HG03159 (cell line): ENCODE measurements around the gene NLK.

ENCODE experiments used
- ATAC-seq: cut with Tn5 transposase; IDR thresholded peaks from one replicate; pipeline ENCODE4 v1.9.1; 2021; ENCODE audit warnings: mild to moderate bottlenecking, moderate library complexity; ENCODE audit not compliant: unreplicated experiment

Gene NLK

GRCh38 chr17:28039251-28039650 lies 3.2 kb upstream of the NLK start:
- ATAC-seq, result no peak

- no peak for ATAC-seq
These were observed 2.1 kb upstream of the NLK start for GRCh38 chr17:28040406-28040805.

GRCh38 chr17:28041068-28041843 lies 1.2 kb upstream of the NLK start:
- ATAC-seq, result peak; percentile 92

- no peak for ATAC-seq
These were observed 427 bp upstream of the NLK start for GRCh38 chr17:28041844-28042656.

GRCh38 chr17:28042721-28043291 lies 329 bp downstream of the NLK start:
- ATAC-seq, result no peak

- no peak for ATAC-seq
These were observed 819 bp downstream of the NLK start for GRCh38 chr17:28043296-28043695.

GRCh38 chr17:28043741-28044140 lies 1.3 kb downstream of the NLK start:
- ATAC-seq, result no peak

- ATAC-seq, result no peak
These were observed 2.8 kb downstream of the NLK start for GRCh38 chr17:28045304-28045703.

- ATAC-seq, result no peak
These were observed 3.8 kb downstream of the NLK start for GRCh38 chr17:28046034-28046825.

GRCh38 chr17:28047806-28048205 lies 5.3 kb downstream of the NLK start:
- no peak for ATAC-seq

- no peak for ATAC-seq
These were observed 6.6 kb downstream of the NLK start for GRCh38 chr17:28049071-28049470.

GRCh38 chr17:28053044-28053670 lies 10.7 kb downstream of the NLK start:
- no peak for ATAC-seq

- ATAC-seq, result no peak
These were observed 11.2 kb downstream of the NLK start for GRCh38 chr17:28053725-28054124.

- ATAC-seq, result no peak
These were observed 13.2 kb downstream of the NLK start for GRCh38 chr17:28055546-28056275.

- ATAC-seq, result no peak
These were observed 13.8 kb downstream of the NLK start for GRCh38 chr17:28056276-28056620.

- peak; percentile 84 for ATAC-seq
These were observed 15.3 kb downstream of the NLK start for GRCh38 chr17:28057731-28058246.

GRCh38 chr17:28059675-28060074 lies 17.2 kb downstream of the NLK start:
- ATAC-seq, result no peak

- no peak for ATAC-seq
These were observed 23.2 kb downstream of the NLK start for GRCh38 chr17:28065706-28066105.

GRCh38 chr17:28069061-28069460 lies 26.6 kb downstream of the NLK start:
- no peak for ATAC-seq

GRCh38 chr17:28071179-28071578 lies 28.7 kb downstream of the NLK start:
- no peak for ATAC-seq
